Naive B cell (primary cell): ENCODE data around the gene ASXL2. TPM values are rescaled to one million over a fixed set of nuclear protein-coding genes. Genes with fewer than 3 reads are reported as not detected.

Experiments used
- ATAC-seq, 2 donors: fragments of 150-1000 bp; cut with Tn5 transposase; 2 replicates each; pipeline ENCODE4 v1.10.0; 2021; ENCODE audit warnings: low read depth in 2 of 2, mild to moderate bottlenecking in 2 of 2, moderate library complexity in 2 of 2
- DNase-seq: peaks from one replicate; pipeline ENCODE4 v3.0.0; 2022
- H3K27ac Mint-ChIP-seq, 6 donors: one replicate each; pipeline ENCODE4 v1.8.0; 2020 to 2022; ENCODE audit warnings: mild to moderate bottlenecking in 6 of 6, mixed read lengths in 6 of 6, moderate library complexity in 5 of 6, inconsistent platforms in 2 of 6
- H3K27me3 Mint-ChIP-seq, 3 donors: one replicate each; pipeline ENCODE4 v1.8.0; 2021 to 2022; ENCODE audit warnings: mixed read lengths in 3 of 3, mild to moderate bottlenecking in 1 of 3
- H3K36me3 Mint-ChIP-seq, 2 donors: one replicate each; pipeline ENCODE4 v1.8.0; 2020 to 2022; ENCODE audit warnings: mixed read lengths in 2 of 2, inconsistent platforms in 1 of 2, mild to moderate bottlenecking in 1 of 2
- H3K4me1 Mint-ChIP-seq, 3 donors: one replicate each; pipeline ENCODE4 v1.8.0; 2020 to 2022; ENCODE audit warnings: mixed read lengths in 3 of 3, inconsistent platforms in 1 of 3, mild to moderate bottlenecking in 1 of 3, moderate library complexity in 1 of 3
- H3K4me3 Mint-ChIP-seq, 8 donors: one replicate each; pipeline ENCODE4 v1.8.0; 2020 to 2022; ENCODE audit warnings: mild to moderate bottlenecking in 8 of 8, mixed read lengths in 8 of 8, moderate library complexity in 8 of 8, inconsistent platforms in 2 of 8
- H3K9me3 Mint-ChIP-seq, 7 donors: one replicate each; pipeline ENCODE4 v1.8.0; 2020 to 2022; ENCODE audit warnings: mixed read lengths in 7 of 7, mild to moderate bottlenecking in 5 of 7, inconsistent platforms in 2 of 7, moderate library complexity in 1 of 7
- polyA plus RNA-seq, 6 donors: library from polyadenylated mRNA; unstranded; fragments of 300-500 nt; fragmentation: Illumina TruSeq; gene quantifications; one replicate each; pipeline ENCODE4 v1.2.3, GENCODE V29; 2021; ENCODE audit warnings: low read depth in 6 of 6

Gene ASXL2
- polyA plus RNA-seq, 6 donors from 2014 or later, result 2.6 to 13.8 (median 8.9) TPM

DNA sequence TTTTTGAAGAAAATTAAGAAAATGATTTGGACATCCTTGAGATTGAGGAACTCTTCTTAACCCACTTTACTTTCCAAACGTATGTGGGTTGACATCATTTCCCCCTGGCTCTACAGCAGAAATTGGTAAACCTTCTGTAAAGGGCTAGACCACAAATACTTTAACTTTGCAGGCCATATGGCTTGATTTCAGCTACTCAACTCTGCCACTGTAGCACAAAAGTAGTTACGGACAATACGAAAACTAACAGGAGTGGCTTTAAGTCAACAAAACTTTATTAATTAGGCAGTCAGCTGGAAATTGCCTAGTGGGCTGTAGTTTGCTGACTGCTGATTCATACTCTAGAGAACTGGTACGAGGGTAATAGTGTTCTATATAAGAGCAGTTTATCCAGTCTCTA is 121.8 kb downstream of the ASXL2 start:
- no peak overlapping the region for H3K4me3 Mint-ChIP-seq
- no peak overlapping the region for H3K27ac Mint-ChIP-seq
- peaks cover 20 to 23% of the 10 kb centered on the region in 2 donors for H3K36me3 Mint-ChIP-seq
- ATAC-seq (no peak), DNase-seq (no peak)
- H3K27me3 Mint-ChIP-seq, result no peaks in the 10 kb centered on the region
- H3K9me3 Mint-ChIP-seq, result no peaks in the 10 kb centered on the region
- peaks cover 0 to 4% (median 0%) of the 10 kb centered on the region in 3 donors for H3K4me1 Mint-ChIP-seq

DNA sequence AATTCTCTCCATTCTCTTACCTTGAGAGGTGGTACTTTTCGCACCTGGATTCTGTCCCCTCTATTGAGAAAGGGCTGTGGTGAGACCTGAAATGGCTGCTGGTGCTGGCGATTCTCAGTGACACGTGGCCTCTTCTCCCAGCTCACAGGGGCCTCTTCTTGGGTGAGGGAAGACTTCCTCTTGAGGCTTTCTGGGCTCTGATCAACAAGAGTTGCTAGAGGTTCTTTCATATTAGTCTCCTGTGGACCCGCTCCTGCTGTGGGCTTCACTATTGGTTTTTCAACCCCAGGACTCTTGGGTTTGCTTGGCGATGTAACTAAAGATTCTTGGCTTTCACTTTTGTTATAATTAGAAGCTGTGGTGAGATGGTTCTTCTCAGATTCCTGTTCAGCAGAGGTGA is 128.6 kb downstream of the ASXL2 start:
- Mint-ChIP-seq H3K4me3 (no peak overlapping the region), H3K4me1 (peaks cover 0 to 5% (median 2%) of the 10 kb centered on the region in 3 donors), H3K36me3 (peaks cover 15% of the 10 kb centered on the region in 2 donors), H3K27me3 (no peaks in the 10 kb centered on the region), H3K9me3 (no peaks in the 10 kb centered on the region), H3K27ac (peak overlapping the region in 1 of 6 donors; percentile 2)
- DNase-seq (no peak), ATAC-seq (no peak)

DNA sequence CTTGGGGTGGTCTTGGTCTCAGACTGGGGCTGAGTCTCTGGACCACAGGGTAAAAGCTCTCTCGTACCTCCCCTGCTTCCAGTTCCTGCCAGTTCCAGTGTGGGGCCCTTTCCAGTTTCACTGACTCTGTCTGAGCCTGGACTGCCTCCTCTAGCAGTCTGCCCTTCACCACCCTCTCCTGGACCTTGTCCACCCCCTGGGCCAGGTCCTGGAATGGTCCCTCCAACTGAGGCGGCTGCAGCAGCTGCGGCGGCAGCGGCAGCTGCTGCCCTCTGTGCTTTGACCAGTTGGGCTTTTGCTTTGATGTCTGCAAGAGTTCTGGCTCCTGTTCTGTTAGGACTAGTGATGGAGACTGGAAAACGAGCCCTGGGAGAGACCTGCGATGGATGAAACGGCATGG is 134.2 kb downstream of the ASXL2 start:
- Mint-ChIP-seq H3K27me3 (no peaks in the 10 kb centered on the region), H3K4me3 (peak overlapping the region in 3 of 8 donors; percentile 76 to 88 (median 80)), H3K27ac (peak overlapping the region; percentile 62 to 98 (median 89)), H3K36me3 (peaks cover 6 to 8% of the 10 kb centered on the region in 2 donors), H3K9me3 (no peaks in the 10 kb centered on the region), H3K4me1 (peaks cover 17 to 35% (median 33%) of the 10 kb centered on the region in 3 donors)
- DNase-seq (no peak), ATAC-seq (no peak)

- DNase-seq (peak; percentile 41), ATAC-seq (peak; percentile 96 to 97)
- Mint-ChIP-seq H3K27ac (peak overlapping the region; percentile 83 to 98 (median 87)), H3K9me3 (no peaks in the 10 kb centered on the region), H3K4me3 (peak overlapping the region; percentile 1 to 90 (median 76)), H3K27me3 (no peaks in the 10 kb centered on the region), H3K4me1 (peaks cover 17 to 35% (median 33%) of the 10 kb centered on the region in 3 donors), H3K36me3 (peaks cover 6 to 8% of the 10 kb centered on the region in 2 donors)
Measured at GRCh38 chr2:25743132-25743830, 135.0 kb downstream of the ASXL2 start.

GRCh38 chr2:25742501-25742900 is 135.8 kb downstream of the ASXL2 start:
- Mint-ChIP-seq H3K4me1 (peaks cover 17 to 35% (median 33%) of the 10 kb centered on the region in 3 donors), H3K27me3 (no peaks in the 10 kb centered on the region), H3K27ac (peak overlapping the region; percentile 70 to 98 (median 87)), H3K4me3 (peak overlapping the region in 4 of 8 donors; percentile 75 to 90 (median 84)), H3K36me3 (peaks cover 6 to 8% of the 10 kb centered on the region in 2 donors), H3K9me3 (no peaks in the 10 kb centered on the region)
- DNase-seq (no peak), ATAC-seq (no peak)

DNA sequence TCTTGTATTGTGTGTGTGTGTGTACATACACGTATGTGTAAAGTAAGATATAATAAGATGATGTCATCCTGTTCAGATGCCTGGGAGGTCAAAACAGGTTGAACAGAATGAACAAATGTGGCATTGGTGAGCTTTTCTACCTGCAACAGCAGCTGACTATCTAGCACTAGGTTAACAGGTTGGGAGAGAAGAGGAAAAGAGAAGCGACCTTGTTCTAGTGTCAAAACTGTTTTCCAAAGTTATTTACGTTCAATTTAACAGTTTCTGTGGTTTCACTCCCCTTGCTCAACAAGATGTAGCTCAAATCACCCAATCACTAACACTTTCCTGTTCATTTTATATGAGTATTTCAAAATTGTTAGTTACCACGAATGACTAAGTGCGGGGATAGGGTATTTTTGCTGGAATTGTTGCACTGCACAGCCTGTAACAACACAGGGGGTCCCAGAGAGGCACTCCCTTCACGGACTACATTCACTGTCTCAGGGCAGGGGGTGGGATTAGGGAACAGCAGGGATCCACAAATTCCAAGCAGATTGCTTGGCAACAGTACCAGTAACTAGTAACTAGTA is 137.4 kb downstream of the ASXL2 start:
- H3K4me1 Mint-ChIP-seq, result peaks cover 17 to 35% (median 33%) of the 10 kb centered on the region in 3 donors
- H3K36me3 Mint-ChIP-seq, result peaks cover 6 to 8% of the 10 kb centered on the region in 2 donors
- H3K27me3 Mint-ChIP-seq, result no peaks in the 10 kb centered on the region
- H3K27ac Mint-ChIP-seq, result peak overlapping the region in 4 of 6 donors; percentile 26 to 58 (median 35)
- no peak for ATAC-seq
- no peak for DNase-seq
- H3K4me3 Mint-ChIP-seq, result no peak overlapping the region
- no peaks in the 10 kb centered on the region for H3K9me3 Mint-ChIP-seq

- peaks cover 17 to 20% (median 20%) of the 10 kb centered on the region in 3 donors for H3K4me1 Mint-ChIP-seq
- peak overlapping the region in 3 of 6 donors; percentile 17 to 54 (median 17) for H3K27ac Mint-ChIP-seq
- no peak for DNase-seq
- H3K36me3 Mint-ChIP-seq, result peaks cover 6 to 8% of the 10 kb centered on the region in 2 donors
- H3K4me3 Mint-ChIP-seq, result no peak overlapping the region
- no peaks in the 10 kb centered on the region for H3K9me3 Mint-ChIP-seq
- no peaks in the 10 kb centered on the region for H3K27me3 Mint-ChIP-seq
- ATAC-seq, result no peak
Measured at GRCh38 chr2:25738383-25739343, 139.6 kb downstream of the ASXL2 start.

- Mint-ChIP-seq H3K27ac (no peak overlapping the region), H3K4me3 (no peak overlapping the region), H3K9me3 (no peaks in the 10 kb centered on the region), H3K4me1 (peaks cover 3 to 4% (median 3%) of the 10 kb centered on the region in 3 donors), H3K36me3 (peaks cover 4 to 8% of the 10 kb centered on the region in 2 donors), H3K27me3 (no peaks in the 10 kb centered on the region)
- ATAC-seq (no peak), DNase-seq (no peak)
Measured at GRCh38 chr2:25736899-25737515, 141.3 kb downstream of the ASXL2 start.

DNA sequence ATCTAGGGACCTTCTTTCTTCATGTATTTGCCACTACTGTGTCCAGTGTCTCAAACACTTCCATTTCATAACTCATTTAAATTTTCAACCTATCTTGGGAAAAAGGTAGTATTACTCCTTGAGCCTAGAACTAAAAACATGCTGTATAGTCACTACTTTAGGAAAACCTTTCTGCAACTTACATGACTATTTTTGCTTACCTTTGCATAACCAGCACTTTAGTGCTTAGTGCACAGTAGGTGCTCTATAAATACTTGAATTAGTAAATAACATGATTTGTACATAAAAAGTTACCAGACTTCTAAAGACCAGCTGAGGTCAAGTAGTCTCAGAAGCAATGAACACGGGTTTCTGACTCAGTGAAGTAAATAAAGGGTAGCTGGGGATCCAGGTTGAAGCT is 142.5 kb downstream of the ASXL2 start:
- Mint-ChIP-seq H3K36me3 (peaks cover 0 to 5% of the 10 kb centered on the region in 2 donors), H3K9me3 (no peaks in the 10 kb centered on the region), H3K4me3 (no peak overlapping the region), H3K27ac (peak overlapping the region in 4 of 6 donors; percentile 6 to 75 (median 72)), H3K27me3 (no peaks in the 10 kb centered on the region), H3K4me1 (peaks cover 0 to 3% (median 0%) of the 10 kb centered on the region in 3 donors)
- DNase-seq (no peak), ATAC-seq (no peak)

DNA sequence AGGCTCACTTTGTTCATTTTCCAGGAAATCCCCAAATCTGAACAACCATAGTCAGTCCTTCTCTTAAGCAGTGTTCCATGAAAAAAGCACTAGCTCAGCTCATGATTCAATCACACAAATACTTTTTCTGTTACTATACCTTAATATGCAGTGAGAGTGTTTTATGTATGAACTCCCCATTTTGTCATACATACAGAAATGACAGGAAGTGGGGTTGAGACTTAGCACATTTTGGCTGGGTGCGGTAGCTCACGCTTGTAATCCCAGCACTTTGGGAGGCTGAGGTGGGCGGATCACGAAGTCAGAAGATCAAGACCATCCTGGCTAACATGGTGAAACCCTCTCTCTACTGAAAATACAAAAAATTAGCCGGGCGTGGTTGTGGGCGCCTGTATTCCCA is 149.7 kb downstream of the ASXL2 start:
- no peaks in the 10 kb centered on the region for H3K4me1 Mint-ChIP-seq
- no peaks in the 10 kb centered on the region for H3K36me3 Mint-ChIP-seq
- H3K27ac Mint-ChIP-seq, result no peak overlapping the region
- ATAC-seq (no peak), DNase-seq (no peak)
- peaks cover 0 to 4% (median 0%) of the 10 kb centered on the region in 7 donors for H3K9me3 Mint-ChIP-seq
- peaks cover 0 to 8% (median 0%) of the 10 kb centered on the region in 3 donors for H3K27me3 Mint-ChIP-seq
- H3K4me3 Mint-ChIP-seq, result no peak overlapping the region

DNA sequence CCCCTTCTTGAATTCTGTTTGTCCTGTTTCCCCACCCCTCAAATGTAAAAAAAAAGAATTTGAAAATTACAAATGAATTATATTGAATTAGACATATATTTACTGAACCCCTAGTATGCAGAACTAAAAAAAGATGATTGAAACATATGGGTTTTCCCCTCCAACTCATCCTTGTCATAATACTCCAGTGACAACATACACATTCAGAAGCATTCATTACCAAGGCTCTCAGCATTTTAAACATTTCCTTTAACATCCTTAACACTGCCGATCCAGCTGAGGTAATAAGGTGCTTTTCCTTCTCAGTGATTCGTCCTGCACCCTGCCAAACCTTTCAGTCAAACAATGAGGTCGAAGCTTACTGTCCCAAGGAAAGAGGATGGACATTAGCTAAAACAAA is 151.8 kb downstream of the ASXL2 start:
- ATAC-seq, result no peak
- Mint-ChIP-seq H3K27me3 (peaks cover 0 to 8% (median 6%) of the 10 kb centered on the region in 3 donors), H3K4me1 (no peaks in the 10 kb centered on the region), H3K36me3 (no peaks in the 10 kb centered on the region), H3K9me3 (peaks cover 0 to 4% (median 0%) of the 10 kb centered on the region in 7 donors), H3K27ac (no peak overlapping the region), H3K4me3 (no peak overlapping the region)
- DNase-seq, result no peak

GRCh38 chr2:25725877-25726276 is 152.4 kb downstream of the ASXL2 start:
- ATAC-seq (no peak), DNase-seq (no peak)
- H3K36me3 Mint-ChIP-seq, result no peaks in the 10 kb centered on the region
- peaks cover 0 to 4% (median 0%) of the 10 kb centered on the region in 7 donors for H3K9me3 Mint-ChIP-seq
- no peaks in the 10 kb centered on the region for H3K4me1 Mint-ChIP-seq
- H3K27ac Mint-ChIP-seq, result no peak overlapping the region
- peaks cover 0 to 9% (median 8%) of the 10 kb centered on the region in 3 donors for H3K27me3 Mint-ChIP-seq
- H3K4me3 Mint-ChIP-seq, result no peak overlapping the region

DNA sequence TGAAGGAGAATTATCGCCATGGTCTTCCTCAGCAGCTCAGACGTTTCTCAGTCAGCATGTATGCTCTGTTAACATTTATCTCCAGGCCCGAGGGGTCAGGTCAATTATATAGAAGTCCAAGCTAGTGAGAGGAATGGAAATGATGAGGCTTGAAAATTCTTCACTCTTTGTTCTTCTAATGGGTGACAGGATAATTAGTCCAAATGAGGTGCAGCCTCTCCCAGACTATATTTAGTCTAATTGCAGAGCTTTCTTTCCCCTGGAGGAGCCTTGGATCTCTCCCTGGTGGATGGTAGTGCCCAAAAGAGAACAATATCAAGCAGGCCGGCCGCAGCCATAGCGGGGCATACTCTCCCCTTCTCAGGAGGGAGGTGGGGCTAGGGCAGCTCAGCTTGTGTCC is 153.5 kb downstream of the ASXL2 start:
- Mint-ChIP-seq H3K4me3 (no peak overlapping the region), H3K27ac (no peak overlapping the region), H3K27me3 (peaks cover 2 to 16% (median 14%) of the 10 kb centered on the region in 3 donors), H3K4me1 (no peaks in the 10 kb centered on the region), H3K9me3 (peaks cover 0 to 4% (median 0%) of the 10 kb centered on the region in 7 donors), H3K36me3 (no peaks in the 10 kb centered on the region)
- no peak for ATAC-seq
- DNase-seq, result no peak
